Heart left ventricle (tissue), 13 donors: Measurements from ENCODE around the gene CUL7.

ENCODE experiments used
- POLR2A ChIP-seq, 2 donors: fragments of 450-650 bp; IDR thresholded peaks; one replicate each; pipeline ENCODE4 v1.6.1; 2017; ENCODE audit warnings: antibody characterized with exemption in 2 of 2, mild to moderate bottlenecking in 2 of 2, moderate library complexity in 2 of 2
- TF ChIP-seq, protein P1 (sequence below), 12 donors: fragments of 200-600 bp; sonication (generic) in 4 of 12; IDR thresholded peaks; one replicate each; pipeline versions ENCODE4 v1.5.0 to v1.8.0; 2018 to 2022; ENCODE audit warnings: antibody characterized with exemption in 12 of 12, mild to moderate bottlenecking in 5 of 12
- donor health status: ischemic (EF 13 %, LVEDD 7.1; RV severe dilation, severe dysfunction).
- donor health status: DM: no; HTN: yes; CAD: no.
- donor health status: DM: no; HTN: no; CAD: no.
- donor health status: ischemic (EF 25% LVEDD 6.9; RV normal size, moderate dysfunction).
- donor health status: ischemic (EF 25% LVEDD 5.7; RV mildly dilated, moderate dysfunction).
- donor health status: ischemic (EF 35%, LVEDD 5.7; RV mildly dilated, moderate dysfunction).
- donor health status: nonischemic (EF 11% LVEDD 7.7; RV severe dilation, severe dysfunction).
- donor health status: DM: yes; HTN: yes; CAD: no.
- donor health status: PGD.
- donor health status: ischemic (EF 29% LVEDD 5.4; RV normal size, mild dysfunction).
- donor health status: nonischemic (EF 23%, LVEDD 6.1; RV moderate dilation, normal function).

GRCh38 chr6:43092635-43093034 is 39.0 kb upstream of the CUL7 start:
- TF ChIP-seq, protein P1, sequence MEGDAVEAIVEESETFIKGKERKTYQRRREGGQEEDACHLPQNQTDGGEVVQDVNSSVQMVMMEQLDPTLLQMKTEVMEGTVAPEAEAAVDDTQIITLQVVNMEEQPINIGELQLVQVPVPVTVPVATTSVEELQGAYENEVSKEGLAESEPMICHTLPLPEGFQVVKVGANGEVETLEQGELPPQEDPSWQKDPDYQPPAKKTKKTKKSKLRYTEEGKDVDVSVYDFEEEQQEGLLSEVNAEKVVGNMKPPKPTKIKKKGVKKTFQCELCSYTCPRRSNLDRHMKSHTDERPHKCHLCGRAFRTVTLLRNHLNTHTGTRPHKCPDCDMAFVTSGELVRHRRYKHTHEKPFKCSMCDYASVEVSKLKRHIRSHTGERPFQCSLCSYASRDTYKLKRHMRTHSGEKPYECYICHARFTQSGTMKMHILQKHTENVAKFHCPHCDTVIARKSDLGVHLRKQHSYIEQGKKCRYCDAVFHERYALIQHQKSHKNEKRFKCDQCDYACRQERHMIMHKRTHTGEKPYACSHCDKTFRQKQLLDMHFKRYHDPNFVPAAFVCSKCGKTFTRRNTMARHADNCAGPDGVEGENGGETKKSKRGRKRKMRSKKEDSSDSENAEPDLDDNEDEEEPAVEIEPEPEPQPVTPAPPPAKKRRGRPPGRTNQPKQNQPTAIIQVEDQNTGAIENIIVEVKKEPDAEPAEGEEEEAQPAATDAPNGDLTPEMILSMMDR (IDR thresholded peaks at IDR 0.05), result no peak
- no peak for TF ChIP-seq POLR2A (IDR thresholded peaks at IDR 0.05)
